NB4 (cell line): ENCODE data around the gene NFIX.

Source experiments
- CTCF ChIP-seq: IDR thresholded peaks from one replicate; pipeline ENCODE4 v1.5.1; 2012; ENCODE audit warnings: low read depth, low read length
- POLR2A ChIP-seq: IDR thresholded peaks from 2 replicates; pipeline ENCODE4 v1.6.1; 2011; ENCODE audit warnings: mild to moderate bottlenecking; ENCODE audit not compliant: insufficient read length; ENCODE audit errors: extremely low read depth

DNA sequence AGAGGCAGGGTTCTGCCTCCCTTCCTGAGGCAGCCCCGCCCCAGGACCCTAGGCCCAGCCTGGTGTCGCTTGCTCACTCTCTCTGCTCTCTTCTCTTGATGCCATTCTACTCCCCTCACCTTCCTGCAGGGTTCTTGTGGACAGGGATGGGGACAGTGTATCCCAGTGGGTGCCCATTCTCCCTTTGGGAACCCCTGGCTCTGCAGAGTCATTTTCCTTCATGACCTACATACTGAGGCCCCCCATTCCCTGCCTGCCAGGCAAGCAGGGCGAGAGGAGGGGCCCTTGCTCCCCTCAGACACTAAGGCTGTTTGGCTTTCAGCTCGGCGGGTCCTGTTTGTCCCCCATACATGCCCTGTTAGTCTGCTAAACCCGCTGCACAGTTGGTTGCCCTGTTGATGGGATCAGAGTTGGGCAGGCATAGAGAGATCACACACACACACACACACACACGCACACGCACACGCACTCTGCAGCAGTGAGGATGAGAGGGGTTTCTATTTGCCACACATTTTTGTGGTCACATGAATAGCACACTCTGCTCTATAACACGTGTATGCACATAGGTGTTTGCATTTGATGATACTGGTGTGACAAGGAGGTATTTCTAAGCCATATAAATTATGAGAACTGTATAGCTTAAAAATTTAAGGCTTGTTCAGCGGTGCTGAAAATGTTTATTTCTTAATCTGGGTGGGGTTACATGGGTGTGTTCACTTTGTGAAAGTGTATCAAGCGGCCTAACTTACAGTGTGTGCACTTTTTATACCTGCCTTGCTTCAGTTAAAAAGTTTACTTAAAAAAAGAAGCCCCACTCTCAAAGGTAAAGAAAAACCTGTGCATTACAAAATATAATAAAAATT lies 20.3 kb downstream of the NFIX start:
- TF ChIP-seq CTCF (no peak), POLR2A (no peak)
